ENCODE measurements around the gene PLCH1.

GRCh38 chr3:155334914-155335723, 409.8 kb downstream of the PLCH1 start:
- TF ChIP-seq CTCF (IDR thresholded peaks at IDR 0.05; ENCODE audit: poor library complexity) (no peak), EZH2 (IDR thresholded peaks at IDR 0.05; ENCODE audit: borderline replicate concordance) (no peak), EZH2phosphoT487 (IDR thresholded peaks at IDR 0.05; ENCODE audit: low read depth, severe bottlenecking, unreplicated experiment) (no peak)

All from hepatocyte (in vitro differentiated cells).